ENCODE measurements around the gene EVA1B.
A peak's percentile ranks its signal among the peaks of the same experiment; 100 is the strongest.

EVA1B gene, protein sequence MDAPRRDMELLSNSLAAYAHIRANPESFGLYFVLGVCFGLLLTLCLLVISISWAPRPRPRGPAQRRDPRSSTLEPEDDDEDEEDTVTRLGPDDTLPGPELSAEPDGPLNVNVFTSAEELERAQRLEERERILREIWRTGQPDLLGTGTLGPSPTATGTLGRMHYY

DNA sequence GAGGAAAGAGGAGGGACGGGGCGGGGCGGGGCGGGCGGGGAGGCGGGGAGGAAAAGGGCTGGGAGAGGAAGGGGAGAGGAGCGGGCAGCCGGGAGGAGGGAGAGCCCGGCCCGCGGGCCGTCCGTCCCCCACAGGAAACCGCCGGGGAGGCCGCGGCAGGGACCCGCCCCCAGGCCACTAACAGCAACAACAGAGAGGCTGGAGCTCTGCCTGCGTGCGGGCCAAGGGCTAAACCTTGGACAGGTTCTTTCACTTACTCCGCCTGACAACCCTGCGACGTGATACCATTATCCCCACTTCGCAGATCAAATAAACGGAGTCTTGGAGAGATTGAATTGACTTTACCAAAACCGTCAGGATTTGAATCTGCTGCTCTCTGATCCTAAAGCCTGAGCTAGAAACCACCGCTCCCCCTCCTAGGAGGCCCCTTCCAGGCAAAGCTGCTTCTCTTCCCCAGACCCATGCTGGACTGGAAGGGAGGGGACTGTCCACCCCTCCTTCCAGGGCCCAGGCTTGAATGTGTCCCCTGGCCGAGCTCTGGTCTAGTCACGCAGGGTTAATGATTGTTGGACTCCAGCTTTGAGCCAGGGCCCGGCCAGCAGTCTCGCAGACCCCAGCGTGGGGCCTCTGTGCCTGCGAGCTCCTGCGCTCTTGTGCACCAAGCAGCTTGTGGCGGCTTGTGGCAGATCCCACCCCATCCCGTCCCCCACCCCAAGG, at the start of gene EVA1B:
Gene EVA1B (minus strand): TSS at position 10 of the 717 bp plus-strand sequence. CDS start 608 bp downstream, outside the sequence.
- DNase-seq (ENCODE audit: low spot score) (peak; percentile 73), FAIRE-seq (peak; percentile 65)

DNA sequence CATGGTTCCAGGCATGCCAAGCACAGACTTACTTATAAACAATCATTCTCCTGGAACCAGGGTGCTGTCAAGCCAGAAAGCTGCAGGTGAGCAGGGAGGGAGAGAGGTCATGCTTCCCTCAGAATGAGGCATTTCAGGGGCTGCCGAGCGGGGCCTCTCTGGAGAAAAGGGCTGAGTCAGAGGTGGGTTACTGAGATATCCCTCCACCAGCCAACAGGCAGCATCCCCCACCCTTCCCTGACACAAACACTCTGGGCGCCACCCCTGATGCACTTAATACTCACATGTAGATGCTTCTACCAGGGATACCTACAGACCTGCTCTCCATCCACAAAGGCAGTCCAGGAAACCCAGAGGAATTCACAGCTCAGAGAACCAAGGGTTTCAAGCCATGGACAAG, 49.2 kb upstream of the EVA1B start:
- FAIRE-seq = no peak
- peak; percentile 24 for DNase-seq (ENCODE audit: low spot score)

DNA sequence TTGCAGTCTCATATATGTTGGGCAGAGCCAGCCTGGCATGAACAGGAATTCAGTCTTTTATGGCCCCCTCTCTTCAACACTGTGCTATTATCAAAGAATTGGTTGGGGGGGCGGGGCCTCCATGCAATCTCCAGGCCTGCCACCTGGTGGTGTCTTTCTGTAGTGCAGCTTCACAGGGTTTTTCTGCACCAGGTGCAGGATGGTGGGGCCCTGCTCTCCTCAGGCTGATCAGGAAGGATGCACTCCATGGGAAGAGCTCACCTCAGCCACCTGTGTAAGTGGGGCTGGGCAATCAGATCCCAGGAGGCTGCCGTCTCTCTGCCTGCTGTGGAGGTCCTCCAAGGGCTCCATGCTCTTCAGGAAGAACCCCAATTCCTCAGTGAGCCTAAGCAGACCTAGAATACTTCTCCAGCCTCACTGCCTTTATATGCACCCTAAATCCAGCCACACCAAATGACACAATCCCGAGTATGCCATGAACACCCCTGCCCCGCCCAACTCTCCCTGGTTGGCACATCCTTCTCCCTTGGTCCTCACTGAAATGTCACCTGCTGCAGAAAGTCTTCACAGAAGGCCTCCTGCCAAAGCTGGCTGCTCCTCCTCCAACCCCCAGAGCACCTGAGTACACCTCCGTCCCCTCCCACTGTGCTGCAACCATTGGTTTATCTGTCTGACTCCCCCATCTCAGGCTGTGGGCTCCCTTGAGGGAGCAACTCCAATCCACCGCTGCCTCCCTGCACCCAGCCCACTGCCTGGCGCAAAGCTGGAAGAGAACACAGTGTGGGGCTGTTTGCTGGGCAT, 45.8 kb upstream of the EVA1B start:
- FAIRE-seq = no peak

DNA sequence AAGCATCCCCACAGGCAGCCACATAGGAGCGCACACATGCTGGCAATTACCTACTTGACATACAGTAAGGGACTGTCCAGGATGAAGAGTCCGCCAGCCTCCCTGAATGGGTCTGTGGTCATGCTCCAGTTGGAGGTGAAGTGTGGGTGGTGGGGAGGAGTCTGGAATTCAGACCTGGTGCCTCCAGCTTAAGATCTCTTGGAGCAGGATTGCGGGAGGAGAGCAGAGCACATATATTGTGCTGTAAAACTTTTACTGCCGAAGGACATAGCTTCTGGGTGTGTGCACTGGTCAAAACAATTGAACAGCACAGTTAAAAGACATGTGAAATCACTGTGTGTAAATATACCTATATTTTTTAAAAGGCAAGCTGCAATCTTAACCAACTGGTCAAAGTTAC, 44.4 kb upstream of the EVA1B start:
- no peak for FAIRE-seq
- no peak for DNase-seq (ENCODE audit: low spot score)

More for the DNA sequence above, 45.8 kb upstream of the EVA1B start:
- peak; percentile 41 for DNase-seq (ENCODE audit: low spot score)

DNA sequence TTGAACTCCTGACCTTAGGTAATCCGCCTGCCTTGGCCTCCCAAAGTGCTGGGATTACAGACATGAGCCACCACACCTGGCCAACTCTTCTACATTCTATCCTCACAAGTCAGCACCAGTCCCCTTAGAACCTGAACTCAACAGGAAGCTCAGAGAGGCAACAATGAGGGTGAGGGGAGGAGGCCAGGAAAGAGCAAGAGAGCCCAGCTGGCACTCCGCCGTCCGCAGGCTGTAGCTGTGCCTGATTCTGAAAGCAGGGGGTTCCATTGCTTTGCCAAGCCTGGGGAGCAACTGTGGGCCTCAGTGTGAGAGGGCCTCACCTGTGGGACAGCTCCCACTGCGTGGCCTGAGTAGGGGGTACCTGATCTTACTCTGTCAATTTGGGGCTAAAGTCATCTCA, 43.6 kb upstream of the EVA1B start:
- no peak for FAIRE-seq
- DNase-seq (ENCODE audit: low spot score) = no peak

DNA sequence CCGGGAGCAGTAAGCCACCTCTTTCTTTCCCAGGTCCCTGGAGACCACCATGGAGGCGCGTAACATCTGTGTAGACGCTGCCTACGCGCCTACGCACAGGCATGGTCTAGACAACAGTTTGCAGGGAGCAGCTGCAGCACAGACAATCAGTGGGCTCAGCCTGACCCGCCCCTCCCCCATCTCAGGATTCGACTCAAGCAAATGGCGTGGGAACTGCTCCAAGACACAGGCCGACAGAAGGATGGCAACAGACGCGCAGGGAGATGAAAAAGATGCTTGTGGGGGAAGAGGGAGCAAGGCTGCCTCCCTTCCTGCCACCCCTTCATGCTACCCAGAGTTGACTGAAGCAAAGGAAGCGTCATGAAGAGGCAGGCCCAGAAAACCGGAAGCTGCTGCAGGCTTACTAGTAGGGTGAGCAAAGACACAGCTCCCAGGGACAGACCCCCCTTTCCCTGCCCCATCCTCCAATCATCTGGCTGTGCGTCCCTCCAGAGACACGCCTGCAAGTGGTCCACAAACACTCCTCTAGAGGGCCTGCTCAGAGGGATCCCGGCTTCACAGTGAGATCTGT, 42.7 kb upstream of the EVA1B start:
- DNase-seq (ENCODE audit: low spot score) (no peak), FAIRE-seq (no peak)

DNA sequence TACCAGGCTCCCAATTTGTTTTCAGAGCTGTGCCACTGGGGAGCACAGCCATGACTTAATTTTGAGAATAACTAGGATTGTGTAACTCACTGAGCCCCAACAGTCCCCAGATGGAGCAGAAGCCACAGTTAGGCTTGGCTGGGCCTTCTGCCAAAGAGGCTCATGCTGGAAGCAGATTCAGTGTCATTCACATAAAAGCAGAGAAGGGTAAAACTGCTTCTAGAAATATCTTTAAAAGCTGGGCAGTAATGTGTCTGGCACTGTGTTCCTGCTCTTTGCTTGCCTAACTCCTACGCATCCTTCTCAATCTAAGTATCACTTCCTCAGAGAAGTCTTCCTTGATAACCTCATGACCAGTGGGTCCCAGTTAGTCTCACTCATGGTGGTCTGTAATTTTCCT, 41.9 kb upstream of the EVA1B start:
- DNase-seq (ENCODE audit: low spot score) = no peak
- no peak for FAIRE-seq

DNA sequence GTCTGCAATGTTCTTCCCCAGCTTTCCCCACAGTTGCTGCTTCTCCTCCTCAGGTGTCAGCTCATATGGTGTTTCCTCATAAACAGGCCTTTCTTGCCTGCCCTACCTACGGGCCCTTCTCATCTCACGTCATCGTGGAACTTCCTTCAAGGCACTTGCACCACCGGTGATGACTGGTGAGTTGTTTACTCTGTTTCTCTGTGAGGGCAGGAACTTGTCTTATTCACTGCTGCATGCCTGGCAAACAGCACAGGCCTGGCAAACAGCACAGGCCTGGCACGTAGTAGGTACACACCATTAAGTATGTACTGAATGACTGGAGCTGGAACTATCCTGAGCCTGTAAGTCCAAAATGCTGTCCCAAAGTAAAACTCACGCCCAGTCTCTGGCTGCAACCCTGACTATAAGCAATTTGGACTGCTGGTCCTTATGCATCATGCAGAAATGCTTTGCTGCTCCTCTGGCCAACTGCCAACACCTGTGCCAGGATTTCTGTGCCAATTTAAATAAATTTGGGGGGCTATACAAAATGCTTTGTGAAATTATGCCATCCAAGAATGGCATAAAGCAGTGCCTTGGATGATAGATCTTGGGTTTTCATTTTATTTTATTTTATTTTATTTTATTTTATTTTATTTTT, 36.6 kb upstream of the EVA1B start:
- DNase-seq (ENCODE audit: low spot score) (peak; percentile 39), FAIRE-seq (no peak)

DNA sequence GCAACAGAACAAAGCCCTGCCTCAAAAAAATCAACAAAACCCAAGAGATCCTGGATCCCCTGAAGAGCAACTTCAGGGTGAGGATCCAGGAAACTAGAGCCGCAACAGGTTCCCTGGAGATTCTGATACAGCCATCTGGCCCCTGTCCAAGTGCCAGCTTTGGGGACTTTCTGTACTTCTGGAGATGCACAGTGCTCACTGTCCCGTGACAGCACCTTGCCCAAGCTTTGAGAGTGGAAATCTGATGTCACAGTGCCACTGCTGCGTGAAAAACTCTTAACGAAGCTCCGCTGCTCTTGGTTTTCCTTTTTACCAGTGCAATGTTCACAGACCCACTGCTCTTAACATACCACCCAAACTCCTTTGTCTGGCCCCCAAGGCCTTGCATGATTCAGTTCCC, 35.9 kb upstream of the EVA1B start:
- FAIRE-seq (no peak), DNase-seq (ENCODE audit: low spot score) (peak; percentile 16)

DNA sequence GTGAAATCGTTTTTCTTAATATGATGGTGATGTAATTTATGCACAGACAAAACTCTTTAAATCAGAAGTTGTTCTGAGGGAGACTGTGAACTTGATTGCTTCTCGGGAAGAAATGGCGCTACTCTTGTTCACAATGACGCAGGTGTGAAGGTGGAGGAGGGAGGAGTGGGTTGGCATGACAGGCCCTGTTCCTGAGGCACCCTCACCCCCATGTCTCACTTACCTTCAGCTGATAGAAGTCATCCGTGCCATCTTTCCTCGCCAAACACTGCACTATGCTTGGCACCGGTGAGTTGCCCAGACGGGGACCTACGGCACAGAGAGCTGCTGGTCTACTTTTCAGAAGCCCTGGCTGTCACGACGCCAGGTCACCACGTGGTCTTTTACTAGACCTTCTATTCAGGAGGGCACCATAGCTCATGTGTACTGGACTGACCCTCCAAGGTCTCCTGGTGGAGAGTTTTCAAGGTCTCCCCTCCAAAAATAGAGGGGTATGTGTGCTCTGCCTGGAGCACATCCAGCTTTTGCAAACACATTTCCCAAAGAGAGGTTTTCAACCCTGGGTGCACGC, 35.2 kb upstream of the EVA1B start:
- no peak for DNase-seq (ENCODE audit: low spot score)
- no peak for FAIRE-seq

DNA sequence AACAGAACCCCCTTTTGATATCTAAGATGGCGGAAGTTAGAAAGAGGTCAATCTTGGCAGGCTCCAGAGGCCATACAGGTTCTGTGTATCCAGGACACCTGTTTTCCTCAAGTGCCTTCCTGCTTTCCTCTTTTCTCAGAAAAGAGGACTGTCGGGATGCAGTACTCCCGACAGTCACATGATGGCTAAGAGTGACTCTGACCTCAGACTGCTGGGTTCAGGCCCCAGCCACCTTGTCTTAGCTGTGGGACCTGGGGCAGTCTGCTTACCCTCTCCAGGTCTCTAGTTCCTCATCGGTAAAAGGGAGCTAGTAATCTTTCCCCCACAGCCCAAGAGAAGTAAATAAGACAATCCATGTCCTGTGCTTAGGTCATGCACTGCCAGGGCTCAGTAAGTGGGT, 32.4 kb upstream of the EVA1B start:
- FAIRE-seq (no peak), DNase-seq (ENCODE audit: low spot score) (no peak)

DNA sequence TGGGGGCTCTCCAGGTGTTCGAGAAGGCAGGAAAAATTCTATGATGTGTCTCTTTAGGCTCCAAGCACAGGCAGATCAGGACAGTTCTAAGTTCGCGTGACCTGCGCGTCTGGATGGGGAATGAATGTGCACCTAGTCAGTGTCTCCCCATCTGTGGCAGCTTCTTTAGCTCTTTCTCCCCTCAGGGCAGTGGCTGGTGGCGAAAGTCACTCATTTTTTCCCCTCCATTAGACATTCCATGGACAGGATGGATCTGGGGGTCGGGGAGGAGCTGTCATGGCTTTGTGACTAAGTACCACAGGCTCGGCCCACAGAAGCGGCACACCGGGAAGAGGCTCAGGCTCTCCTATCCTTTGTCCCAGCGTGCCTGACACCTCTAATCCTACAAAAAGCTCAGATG, 31.0 kb upstream of the EVA1B start:
- no peak for FAIRE-seq

DNA sequence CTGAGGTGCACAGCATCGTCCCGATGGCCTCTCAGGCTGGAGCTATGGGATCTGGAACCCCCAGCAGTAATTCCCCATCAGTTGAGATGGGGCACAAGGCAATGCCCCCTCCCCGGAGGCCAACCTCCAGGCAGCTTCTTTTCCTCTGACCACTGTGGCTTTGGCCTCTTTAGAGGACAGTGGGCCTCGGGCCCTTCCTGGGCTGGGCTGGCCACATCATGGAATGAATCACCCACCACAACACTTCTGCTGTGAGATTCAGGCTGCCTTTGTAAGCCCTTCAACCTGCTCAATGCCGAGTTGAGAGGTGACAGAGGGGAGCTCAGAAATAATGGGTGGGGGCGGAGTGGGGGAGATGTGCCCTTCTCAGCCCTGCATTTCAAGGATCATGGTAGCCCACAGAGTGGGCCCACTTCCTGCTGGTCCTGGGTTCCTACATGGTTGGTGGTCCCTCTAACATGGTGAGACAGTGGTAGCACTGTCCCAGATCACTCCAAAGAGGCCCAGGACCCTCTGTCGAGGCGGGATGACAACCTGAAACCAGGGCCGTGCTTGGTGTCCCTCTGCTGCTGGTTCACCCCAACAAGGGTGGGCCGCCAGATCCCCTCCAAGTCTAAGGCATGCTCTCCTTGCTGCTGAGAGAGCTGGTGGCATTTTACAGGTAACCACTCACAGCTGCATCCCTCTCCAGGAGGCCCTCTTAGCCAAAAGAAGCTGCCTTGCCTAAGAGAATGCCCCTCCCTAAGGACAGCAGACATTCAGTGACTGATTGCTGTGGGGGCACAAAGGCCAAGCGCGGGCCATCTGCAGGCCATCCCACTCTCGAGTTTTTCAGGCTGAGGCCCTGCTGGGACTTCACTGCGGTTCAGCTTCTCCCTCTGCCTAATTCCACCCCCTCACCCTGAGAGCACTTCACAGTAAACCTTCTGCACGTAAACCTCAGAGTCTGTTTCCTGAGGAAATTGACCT, 29.7 kb upstream of the EVA1B start:
- peak; percentile 80 for FAIRE-seq
- DNase-seq (ENCODE audit: low spot score) = peak; percentile 68

More for the DNA sequence above, 31.0 kb upstream of the EVA1B start:
- DNase-seq (ENCODE audit: low spot score) = no peak

DNA sequence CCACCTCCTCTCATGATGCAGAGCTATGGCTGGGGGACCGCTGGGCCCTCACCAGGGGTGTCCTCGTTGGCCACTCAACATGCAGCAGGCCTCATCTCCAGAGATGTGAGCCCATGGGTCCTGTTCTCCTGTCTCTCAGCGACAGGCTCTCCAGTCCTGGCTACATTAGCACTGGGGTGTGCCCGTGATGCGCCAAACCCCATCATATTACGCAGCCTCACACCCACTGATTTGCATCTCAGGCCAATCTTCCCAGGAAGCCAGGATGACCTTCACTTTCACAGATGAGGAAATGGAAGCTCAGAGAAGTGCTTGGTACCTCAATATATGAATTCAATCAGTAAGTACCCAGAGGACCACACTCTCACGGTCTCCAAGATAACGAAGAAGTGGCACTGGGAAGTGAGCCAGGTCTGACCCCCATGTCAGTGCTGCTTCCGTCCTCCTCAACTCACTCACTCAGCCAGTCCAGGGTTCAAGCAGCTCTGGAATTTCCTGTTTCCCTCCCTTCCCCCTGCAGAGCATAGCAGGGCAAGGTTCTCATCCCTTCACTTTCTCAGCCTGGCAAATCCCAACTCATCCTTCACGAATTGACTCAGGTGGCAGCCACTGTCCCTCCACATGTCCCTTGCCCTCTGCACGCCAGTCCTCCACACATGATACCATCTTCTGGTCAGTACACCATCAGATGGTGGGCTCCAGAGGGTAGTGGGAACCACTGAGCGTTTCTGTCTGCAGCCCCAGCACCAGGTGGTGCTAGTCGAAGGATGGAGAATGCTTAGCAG, 28.9 kb upstream of the EVA1B start:
- FAIRE-seq = peak; percentile 23

DNA sequence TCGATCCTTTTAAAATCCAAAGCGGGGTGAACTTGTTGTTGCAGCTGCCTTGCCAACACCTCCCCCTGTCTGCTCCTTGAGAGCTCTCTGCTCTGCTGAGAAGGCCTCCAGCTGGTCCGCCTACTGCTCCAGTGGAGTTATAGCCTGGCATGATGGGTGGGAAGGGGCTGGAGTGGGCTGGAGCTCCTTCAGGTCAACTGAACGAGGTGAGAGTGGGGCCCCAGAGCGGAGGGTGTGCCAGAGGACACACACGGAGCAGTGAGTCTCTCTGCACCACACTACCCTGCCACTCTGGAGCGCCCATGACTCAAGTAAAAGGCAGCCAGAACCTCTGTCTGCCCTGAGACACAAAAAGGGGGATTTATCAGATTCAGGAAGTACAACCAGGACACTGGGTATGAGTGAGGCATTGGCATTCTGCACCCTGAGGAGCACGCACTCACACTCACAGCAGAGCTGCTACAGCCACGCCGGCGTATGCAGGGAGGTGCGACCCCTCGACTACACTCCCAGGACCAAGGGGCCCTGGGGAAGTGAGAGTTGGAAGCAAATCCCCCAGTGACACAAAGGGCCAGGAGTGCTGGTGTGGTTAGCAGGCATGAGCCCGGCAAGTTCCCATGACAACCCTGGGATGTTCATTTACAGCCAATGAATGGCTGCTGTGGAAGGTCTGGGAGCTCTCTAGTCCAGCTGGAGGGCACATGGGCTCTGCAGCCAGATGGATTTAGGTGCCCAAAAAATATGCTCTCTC, 28.0 kb upstream of the EVA1B start:
- DNase-seq (ENCODE audit: low spot score) (peak; percentile 97), FAIRE-seq (peak; percentile 85)

More for the DNA sequence above, 28.9 kb upstream of the EVA1B start:
- peak; percentile 86 for DNase-seq (ENCODE audit: low spot score)

DNA sequence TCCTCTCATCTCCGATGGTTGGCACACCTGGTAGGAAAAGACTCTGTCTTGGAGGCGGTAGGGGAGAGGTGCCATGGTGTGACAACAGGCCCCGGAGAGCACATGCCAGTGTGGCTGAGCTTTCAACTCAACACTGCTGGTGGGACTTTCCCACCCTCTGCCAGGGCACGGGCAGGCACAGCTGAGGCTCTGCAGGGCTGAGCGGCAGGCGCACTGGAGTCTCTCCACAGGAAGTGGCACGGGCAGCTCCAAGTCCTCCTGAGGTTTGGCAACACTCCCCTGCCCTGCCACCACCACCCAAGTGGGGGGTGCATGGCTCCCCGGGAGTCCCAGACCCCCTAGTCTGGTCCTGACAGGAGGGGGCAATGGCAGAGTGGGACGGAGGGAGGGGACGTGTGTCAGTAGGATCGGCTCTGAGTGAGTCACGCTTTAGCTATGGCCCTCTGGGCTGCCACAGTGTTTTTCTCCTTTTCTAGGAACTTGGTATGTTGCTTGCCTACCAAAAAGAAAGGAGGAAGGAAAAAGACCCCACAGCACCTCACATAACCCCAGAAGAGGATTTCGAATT, 27.3 kb upstream of the EVA1B start:
- DNase-seq (ENCODE audit: low spot score) (peak; percentile 97), FAIRE-seq (peak; percentile 94)

DNA sequence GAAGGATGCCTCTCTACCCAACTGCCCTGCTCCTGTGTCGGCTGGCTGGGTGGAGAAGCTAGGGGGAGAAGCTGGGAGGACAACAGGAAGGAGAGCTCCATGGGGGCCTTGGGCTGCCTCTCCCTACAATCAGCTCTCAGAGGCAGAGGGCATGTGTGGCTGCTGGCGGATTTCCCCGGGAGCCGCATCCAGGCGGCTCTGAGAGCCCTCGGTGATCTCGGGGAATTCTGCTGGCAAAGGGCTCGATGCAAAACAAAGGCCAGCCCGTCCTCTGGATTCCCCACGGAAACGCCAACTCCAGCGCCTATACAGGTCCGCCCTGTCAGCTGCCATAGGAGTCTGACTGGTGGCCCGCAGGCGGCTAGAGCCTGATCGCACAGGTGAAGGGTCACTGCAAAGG, 26.4 kb upstream of the EVA1B start:
- FAIRE-seq = no peak
- no peak for DNase-seq (ENCODE audit: low spot score)

DNA sequence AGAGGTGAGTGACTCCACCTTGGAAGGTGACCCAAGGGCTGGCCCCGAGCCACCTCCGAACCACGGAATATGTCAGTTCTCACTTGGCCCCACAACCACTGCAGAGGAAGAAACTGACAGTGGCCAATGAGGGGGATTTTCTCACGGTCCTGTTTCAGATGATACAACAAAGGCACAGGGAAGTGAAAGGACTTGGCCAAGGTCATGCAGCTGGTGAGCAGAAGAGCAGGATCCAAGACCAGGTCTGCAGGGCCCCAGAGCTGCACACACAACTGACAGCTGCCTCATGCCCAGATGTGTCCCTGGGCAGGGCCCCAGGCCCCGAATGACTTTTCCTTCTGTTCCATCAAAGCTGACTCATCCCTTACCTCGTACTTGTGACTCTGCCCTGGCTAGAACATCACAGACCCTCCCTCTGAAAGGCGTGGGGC, 25.8 kb upstream of the EVA1B start:
- DNase-seq (ENCODE audit: low spot score) (peak; percentile 53), FAIRE-seq (no peak)

Data from RCC 7860 (cell line).